Adrenal gland (tissue), 5 donors: ENCODE results near the gene ENPP6.

Experiments used
- CTCF ChIP-seq, 6 experiments: fragments of 450-650 bp in 4 of 6; fragments of 200-600 bp in 2 of 6; sonication (generic) in 1 of 6; IDR thresholded peaks; 1 replicate in 5 of 6; 2 replicates in 1 of 6; pipeline versions ENCODE4 v1.5.1 to v1.8.0; 2016 to 2021; ENCODE audit warnings: antibody characterized with exemption in 6 of 6, mild to moderate bottlenecking in 2 of 6, moderate library complexity in 1 of 6
- POLR2A ChIP-seq, 2 donors: fragments of 450-650 bp; IDR thresholded peaks; one replicate each; pipeline ENCODE4 v1.6.1; 2017; ENCODE audit warnings: antibody characterized with exemption in 2 of 2, mild to moderate bottlenecking in 2 of 2, moderate library complexity in 1 of 2
- donor health status: DM: no; HTN: no; CAD: no.

DNA sequence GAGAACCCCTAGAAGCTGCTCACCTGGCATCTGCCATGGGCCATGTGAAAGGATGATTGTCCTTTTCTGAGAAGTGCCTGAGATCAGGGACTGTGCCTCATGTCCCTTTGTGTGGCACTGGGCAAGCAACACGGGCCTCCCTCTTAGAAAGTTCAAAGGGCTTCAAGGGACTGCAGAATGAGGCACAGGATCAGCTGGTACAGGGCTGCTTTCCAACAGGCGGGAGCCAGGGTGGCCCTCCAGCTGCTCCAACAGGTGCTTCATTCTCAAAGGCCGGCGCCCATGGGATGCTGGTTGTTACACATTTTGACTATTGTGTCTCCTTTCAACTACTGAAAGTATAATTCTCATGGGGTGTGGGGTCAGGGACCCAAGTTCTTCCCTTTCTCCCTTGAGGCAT, 114.7 kb downstream of the ENPP6 start:
- TF ChIP-seq POLR2A (IDR thresholded peaks at IDR 0.05) = no peak
- no peak for TF ChIP-seq CTCF (IDR thresholded peaks at IDR 0.05)
